HG03558 (cell line): Measurements from ENCODE around the gene NUP153.

Experiments used
- ATAC-seq: cut with Tn5 transposase; IDR thresholded peaks from one replicate; pipeline ENCODE4 v1.9.1; 2021; ENCODE audit warnings: moderate number of reproducible peaks; ENCODE audit not compliant: unreplicated experiment; ENCODE audit errors: extremely low read depth

The NUP153 gene

DNA sequence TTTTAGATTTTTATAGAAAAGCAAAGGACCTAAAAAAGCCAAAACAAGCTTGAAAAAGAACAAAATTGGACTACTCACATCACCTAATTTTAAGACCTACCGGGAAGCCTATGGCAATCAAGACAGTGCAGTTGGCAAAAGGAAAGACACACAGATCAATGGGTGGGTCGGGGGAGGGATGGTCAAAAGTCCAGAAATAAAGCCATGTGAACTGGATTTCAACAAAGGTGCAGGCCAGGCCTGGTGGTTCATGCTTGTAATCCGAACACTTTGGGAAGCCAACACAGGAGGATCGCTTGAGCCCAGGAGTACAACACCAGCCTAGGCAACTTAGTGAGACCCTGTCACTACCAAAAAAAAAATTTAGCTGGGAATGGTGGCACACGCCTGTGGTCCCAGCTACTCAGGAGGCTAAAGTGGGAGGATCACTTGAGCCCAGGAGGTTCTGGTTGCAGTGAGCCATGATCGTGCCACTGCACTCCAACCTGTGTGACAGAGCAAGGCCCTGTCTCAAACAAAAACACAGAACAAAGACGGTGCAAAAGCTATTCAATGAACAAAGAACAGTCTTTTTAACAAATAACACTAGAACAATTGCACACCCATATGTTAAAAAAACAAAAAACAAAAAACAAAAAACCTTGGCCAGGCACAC lies 34.5 kb downstream of the NUP153 start:
- no peak for ATAC-seq

DNA sequence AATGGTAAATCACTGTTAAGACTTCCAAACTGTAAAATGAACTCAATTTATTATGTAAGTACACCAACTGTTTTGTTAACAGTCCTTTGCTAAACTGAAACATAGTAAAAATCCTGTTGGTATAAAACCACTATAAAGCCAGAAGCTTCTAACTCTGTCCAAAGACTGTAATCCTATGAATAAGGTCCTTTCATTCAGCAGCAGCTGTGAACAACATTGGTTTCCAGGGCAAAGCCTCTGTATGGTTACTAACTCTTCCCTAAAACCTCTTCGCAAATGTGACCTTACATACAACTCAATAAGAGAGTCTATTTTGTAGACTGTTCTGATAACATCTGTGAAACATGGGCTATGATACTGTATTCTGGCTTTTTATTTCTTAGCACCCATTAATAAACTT lies 40.1 kb downstream of the NUP153 start:
- ATAC-seq = no peak

DNA sequence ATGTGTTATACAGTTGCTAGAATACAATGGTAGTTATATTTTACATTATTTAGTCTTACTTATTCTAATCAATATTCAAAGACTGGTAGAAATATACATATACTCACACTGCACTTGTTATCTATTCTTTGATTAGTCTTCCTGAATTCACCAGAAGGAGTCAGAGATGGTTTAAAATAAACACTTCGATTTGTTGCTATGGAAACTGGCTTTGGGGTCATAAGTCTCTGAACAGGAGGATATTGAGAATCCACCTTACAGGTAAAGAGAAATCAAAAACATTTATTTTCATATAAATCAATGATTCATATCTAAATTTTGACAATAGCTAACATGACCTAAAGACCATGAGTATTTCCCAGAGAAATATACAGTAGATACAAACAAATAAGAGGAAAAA lies 41.6 kb downstream of the NUP153 start:
- no peak for ATAC-seq

DNA sequence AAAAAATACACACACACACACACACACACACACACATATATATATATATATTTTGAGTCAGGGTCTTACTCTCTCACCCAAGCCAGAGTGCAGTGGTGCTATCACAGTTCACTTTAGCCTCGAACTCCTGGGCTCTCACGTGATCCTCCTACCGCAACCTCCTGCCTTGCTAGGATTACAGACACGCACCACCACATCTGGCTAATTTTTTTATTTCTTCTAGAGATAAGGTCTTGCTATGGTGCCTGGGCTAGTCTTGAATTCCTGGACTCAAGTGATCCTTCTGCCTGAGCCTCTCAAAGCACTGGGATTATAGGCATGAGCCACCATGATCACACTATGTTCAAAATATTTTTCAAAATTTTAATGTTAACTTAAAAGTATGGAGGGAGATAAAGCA lies 43.5 kb downstream of the NUP153 start:
- ATAC-seq = no peak

DNA sequence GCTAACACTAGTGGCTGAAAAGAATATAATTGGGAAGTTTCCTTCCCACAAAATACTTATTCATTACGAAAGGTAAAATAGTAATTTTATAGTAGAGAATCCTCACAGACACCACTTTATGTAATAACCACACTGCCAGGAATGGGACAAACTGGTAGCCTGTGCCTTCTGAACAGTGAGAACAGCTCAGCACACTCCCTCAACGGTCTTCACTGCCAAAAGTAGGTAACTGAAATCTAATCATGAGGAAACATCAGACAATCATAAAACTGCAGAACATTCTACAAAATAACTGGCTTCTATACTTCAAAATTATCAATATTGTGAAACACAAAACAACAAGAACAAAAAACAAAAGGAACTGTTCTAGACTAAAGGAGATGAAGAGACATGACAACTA lies 44.1 kb downstream of the NUP153 start:
- ATAC-seq = no peak

DNA sequence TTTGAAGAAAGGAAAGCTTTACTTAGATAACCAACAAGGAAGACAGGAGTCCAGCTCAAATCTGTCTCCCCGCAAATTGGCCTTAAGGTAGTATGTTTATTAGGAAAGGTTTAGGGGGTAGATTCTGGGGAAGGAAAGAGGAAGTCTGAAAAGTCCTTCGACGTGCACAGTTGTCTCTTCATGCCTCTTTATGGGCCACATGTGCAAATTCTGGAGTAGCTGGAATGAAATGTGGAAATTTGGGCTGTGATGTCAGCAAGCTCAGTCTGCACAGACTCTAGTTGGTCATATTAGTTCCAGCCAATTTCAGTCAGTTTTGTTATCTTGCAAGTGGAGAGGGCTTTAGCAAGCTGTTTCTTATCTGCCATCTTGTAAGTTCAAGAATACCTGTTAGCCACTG lies 50.1 kb downstream of the NUP153 start:
- ATAC-seq = no peak

DNA sequence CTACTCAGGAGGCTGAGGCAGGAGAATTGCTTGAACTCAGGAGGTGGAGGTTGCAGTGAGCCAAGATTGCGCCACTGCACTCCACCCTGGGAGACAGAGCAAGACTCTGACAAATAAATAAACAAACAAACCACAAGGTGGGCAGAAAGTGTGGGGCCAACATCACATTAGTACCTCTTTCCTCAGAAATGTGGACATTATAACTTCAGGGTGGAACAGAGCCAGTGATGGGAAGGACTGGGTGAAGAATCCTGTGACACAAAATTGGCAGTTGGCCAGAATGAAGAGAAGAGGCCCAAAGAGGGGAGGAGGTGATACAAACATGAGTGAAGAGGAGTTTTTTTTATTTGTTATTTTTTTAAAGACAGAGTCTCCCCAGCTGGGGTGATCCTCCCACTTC lies 50.6 kb downstream of the NUP153 start:
- ATAC-seq = no peak

DNA sequence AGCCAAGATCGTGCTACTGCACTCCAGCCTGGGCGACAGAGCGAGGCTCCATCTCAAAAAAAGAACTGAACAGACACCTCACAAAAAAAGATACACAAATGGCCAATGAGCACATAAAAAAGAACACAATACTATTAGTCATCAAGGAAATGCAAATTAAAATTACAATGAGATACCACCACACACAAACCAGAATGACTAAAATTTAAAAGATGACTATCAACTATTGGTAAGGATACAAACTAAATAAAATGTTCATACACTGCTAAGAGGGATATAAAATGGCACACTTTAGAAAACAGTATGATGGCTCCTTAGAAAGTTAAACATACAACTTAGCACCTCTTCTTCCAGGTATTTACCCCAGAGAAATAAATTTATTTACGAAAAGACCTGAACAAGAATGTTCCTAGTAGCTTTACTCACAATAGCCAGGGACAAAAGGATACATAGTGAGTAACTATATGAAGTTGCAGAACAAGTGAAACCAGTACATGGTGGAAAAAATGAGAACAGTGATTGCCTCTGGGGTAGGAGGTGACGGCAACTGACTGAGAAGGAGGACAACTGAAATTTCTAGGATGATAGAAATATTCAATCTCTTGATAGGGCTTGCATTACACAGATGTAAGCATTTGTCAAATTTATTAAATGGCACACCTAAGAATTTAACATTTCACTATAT lies 53.4 kb downstream of the NUP153 start:
- no peak for ATAC-seq

DNA sequence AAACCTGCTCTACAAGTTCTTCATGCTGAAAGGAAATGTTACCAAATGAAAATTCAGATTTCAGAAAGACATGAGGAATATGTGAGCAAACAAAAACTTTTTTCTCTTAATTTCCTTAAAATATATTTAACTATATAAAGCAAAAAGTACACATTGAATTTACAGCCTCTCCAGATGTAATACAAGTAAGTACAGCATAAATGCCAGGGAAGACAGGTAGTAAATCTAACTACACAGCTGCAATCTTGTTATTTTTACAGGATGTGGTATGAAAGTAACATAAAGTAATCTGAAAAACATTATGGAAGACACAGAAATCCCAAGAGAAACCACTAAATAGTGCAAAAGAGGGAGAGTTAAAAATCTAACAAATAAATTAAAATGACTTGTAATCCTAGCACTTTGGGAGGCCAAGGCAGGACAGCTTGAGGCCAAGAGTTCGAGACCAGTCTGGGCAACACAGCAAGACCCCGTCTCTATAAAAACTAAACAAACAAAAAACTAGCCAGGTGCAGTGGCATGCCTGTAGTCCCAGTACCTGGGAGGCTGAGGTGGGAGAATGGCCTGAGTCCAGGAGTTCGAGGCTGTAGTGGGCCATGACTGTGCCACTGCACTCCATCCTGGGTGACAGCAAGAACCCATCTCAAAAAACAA lies 55.9 kb downstream of the NUP153 start:
- ATAC-seq = no peak

DNA sequence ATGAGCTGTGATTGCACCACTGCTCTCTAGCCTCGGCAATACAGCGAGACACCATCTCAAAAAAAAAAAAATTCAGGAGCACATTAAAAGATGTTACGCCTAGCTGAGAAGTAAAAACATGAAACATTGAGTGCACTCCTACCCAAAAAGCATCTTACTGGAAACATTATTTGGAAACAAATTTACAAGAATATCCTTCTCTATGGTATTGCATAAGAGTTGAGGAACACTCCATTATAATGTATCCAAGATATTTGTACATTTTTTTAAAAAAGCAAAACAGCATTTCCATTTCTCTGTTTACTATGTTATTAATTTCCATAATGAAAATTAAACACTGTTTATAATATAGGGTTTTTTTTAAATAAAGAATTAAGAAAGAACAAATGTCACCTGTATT lies 58.0 kb downstream of the NUP153 start:
- no peak for ATAC-seq

DNA sequence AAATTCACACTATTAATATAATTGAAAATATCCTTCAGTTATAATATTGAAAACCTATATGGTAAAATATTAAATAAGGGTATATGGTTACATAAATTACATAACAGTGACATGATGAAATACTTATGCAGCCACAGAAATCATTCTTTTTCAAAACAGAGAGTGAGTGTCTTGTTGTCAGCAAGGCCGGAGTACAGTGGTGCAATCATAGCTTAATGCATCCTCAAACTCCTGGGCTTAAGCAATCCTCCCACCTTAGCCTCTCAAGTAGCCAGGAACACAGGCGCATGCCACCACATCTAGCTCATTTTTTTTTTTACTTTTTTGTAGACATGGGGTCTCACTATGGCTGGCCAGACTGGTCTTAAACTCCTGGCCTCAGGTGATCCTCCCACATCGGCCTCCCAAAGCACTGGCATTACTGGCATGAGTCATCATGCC lies 66.2 kb downstream of the NUP153 start:
- no peak for ATAC-seq

DNA sequence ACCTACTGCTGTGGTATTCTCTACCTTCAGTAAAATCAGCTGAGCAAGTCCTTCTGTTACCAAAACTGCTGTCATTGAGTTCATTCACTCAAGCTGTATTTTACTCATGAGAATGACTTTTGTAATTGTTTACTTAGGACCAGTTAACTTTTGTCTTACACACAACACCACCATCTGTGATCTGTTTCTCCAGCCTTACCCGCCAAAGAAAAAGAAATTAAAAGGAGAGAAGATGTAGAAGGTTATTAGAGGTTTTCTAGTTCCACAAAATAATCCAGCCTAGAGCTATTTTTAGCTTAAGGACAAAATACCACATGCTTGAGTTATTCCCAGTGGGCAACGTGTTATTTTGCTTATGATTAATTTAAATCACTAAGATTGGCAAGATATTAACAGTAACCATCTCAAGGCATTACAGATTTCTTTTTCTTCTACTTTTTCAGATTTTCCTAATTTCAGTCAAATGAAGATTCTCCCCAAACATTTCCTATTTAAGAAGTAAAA lies 68.5 kb downstream of the NUP153 start:
- ATAC-seq = no peak

DNA sequence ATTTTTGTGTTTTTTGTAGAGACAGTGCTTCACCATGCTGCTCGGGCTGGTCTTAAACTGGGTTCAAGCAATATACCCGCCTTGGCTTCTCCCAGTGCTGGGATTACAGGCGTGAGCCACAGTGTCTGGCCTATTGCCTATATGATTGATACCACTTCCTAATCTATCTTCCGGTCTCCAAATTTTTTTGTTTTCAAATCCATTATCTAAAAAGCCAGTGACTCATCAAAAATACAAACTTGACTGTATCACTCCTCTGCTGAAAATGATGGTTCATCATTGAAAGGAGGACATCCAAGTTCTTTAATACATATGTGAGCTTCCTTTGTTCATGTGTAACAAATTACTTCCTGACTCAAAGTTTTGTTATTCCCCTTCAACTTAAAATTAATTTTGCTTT lies 71.2 kb downstream of the NUP153 start:
- ATAC-seq = no peak

DNA sequence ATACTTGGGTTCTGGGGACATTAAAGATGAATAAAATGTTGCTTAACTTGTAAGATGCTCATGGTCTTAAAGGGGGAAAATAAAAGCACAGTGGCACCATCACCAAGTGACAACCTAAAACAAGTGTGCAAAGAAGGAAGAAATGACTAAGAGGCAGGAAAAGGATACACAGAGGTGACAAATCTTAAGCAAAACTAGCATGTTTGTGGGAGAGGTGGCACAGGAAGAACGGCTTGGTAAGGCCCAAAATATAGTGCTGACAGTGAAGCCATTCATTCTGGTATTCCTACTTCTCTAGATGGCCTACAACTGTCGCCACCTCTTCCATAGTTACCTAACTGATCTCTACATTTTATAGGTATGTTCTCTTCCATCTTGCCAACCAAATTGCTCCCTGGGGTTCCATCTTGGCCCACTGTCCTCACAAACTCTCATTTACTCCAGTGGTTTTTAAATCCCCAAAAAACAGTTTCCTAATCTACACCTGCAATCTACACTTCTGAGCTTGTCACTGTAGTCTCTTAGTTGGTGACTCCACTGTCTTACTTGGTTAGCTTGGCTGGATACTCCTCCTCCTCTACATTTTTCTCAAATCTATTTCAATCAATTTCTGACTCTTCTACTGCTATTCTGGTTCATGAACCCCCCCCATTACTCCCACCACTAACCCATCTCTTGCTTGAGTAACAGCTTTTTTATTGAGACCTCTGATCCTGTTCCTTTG lies 73.1 kb downstream of the NUP153 start:
- ATAC-seq = no peak

DNA sequence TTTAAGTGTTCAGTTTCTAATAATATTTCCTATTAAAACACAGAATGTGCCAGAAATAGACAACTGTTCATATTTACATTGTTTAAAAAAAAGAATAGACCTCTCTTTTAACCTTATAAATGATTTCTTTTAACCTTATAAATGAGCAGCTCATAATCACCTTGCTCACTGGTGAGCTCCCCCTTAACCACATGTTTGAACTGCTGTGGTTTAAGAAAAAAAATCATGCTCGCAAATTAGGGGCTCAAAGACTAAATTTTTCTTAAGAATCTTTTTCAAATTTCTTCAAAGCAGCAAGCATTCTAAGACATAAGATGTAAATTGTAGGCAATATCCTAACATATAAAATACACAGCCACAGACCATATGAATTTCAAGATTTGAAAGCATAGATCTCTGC lies 73.8 kb downstream of the NUP153 start:
- ATAC-seq = no peak

DNA sequence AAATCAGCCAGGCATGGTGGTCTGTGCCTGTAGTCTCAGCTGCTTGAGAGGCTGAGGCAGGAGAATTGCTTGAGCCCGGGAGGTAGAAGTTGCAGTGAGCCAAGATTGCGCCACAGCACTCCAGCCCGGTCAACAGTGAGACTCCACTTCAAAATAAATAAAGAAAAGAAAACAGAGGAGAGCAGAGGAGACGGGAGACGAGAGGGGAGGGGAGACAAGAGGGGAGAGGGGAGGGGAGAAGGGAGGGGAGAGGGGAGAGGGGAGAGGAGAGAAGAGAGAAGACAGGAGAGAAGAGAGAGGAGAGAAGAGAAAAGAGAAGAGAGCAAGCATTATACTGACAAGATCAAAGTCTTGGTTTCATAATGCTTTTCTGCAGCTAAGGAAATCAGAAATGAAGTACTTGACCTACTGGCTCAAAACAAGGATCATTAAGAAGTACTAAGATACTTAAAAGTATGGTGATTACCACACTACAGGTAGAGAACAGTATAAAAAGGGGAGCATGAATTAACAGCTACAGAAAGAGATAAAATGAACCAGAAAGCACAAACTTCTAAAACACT lies 76.1 kb downstream of the NUP153 start:
- ATAC-seq = no peak

DNA sequence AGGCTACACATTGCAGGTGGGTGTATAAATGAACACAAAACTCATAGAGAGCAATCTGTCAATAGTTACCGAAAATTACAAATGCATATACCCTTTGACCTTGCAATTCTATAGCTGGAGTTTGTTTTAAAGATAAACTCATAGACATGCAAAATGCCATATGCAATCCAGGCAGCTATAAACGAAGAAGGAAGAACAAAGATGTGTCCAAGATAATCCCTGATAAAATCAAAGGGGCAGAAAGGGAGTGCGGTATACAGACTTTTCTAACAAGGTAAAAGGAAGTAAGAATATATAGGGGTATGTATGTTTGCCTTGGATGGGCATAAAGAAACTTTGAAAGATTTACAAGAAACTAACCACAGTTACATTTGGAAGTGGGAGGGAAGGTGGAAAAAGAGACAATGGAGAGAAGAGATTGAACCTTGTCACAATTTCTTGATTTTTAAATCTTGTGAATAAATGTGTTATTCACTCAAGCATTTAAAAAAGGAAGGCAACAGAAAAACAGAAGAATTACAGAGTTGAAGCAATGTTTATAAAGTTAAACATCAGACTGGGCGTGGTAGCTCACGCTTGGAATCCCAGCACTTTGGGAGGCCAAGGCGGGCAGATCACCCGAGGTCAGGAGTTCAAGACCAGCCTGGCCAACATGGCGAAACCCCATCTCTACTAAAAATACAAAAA lies 76.8 kb downstream of the NUP153 start:
- ATAC-seq = no peak

DNA sequence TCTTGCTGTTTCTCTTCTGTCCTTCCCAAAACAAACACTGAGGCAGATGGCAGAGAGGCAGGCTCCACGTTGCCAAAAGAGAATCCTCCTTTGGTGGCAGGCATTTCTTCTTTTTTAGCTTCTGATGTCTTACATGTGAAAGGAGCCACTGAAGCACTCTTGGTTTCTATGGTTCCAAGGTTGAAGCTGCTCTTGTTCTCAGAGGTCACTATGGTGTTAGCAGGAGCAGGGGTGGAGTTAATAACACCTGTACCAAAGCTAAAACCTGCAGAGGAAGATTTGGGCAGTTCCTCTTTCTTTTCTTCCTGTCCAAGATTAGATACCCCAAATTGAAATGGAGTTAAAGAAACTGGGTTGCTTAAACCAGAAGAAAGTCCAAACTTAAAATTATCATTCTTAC lies 77.9 kb downstream of the NUP153 start:
- ATAC-seq = no peak

DNA sequence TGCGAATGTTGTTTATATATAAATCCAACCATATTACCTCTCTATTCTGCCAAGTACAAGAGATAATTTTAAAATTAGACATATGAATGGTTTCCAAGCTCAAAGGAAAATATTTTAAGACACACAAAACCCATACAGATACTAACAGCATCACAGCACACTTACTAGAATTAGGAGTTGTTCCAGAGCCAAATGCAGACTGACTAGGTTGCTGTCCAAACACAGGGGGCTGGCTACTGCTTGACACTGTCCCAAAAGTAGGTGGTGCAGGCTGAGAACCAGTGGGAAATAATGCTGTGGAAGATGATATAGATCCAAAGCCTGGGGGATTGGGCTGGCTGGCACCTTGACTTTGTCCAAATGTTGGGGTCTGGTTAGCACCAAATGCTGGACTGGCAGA lies 82.3 kb downstream of the NUP153 start:
- no peak for ATAC-seq

DNA sequence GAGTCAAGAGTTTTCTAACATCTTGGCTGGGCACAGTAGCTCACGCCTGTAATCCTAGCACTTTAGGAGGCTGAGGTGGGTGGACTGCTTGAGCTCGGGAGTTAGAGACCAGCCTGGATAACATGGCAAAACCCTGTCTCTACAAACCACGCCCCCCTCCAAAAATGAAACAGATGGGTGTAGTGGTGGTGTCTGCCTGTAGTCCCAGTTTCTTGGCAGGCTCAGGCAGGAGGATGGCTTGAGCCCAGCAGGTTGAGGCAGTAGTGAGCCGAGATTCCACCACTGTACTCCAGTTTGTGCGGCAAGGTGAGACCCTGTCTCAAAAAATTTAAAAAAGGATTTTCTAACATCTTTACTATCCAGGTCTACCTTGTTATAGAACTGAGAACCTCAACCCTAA lies 84.6 kb downstream of the NUP153 start:
- no peak for ATAC-seq
